C4-2B (cell line): ENCODE results near the gene JMJD8.

Experiments used
- ZFX ChIP-seq: fragments of 450-650 bp; IDR thresholded peaks from 2 replicates; pipeline ENCODE4 v1.6.1; 2017
- TF ChIP-seq, protein P1 (sequence below): fragments of 450-650 bp; conservative IDR thresholded peaks from 2 replicates; pipeline ENCODE4 v1.5.1; 2017; ENCODE audit warnings: mild to moderate bottlenecking

DNA sequence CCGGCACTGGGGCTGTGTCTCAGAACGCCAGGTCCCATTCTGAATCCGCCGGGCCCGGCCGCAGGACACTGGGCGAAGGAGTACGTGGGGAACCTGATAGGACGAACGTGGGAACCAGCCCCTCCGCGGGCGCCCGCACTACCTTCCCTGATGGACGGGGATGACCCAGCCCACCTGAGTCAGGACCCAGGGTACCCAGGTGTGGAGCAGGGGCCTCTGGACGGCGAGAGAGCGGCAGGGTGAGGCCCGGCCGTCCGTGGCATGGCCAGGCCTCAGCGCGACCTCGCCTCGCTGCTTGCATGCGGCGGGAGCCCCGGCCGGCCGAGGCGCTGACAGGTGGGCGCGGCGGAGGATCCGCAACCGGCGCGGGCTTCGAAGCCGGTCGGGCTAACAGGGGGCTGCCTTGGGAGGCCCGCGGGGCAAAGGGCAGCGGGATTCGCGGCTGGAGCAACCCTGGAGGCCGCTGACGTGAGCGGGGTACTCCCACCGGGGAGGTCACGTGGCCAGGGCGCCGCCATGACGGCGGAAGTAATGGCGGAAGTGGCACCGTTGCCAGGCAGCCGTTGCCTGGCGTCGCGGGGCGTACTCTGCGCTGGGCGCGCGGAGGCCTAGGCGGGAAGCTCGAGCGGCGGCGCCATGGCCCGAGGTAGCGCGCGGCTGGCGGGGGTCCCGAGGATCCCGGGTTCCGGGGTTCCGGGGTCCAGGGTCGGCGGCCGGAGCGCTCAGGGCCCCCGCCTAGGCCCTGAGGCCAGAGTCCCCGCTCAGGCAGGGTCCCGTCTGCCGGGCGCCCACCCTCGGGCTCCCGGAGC lies 35.1 kb downstream of the JMJD8 start, which contains the start of gene WDR90:
- TF ChIP-seq, protein P1, sequence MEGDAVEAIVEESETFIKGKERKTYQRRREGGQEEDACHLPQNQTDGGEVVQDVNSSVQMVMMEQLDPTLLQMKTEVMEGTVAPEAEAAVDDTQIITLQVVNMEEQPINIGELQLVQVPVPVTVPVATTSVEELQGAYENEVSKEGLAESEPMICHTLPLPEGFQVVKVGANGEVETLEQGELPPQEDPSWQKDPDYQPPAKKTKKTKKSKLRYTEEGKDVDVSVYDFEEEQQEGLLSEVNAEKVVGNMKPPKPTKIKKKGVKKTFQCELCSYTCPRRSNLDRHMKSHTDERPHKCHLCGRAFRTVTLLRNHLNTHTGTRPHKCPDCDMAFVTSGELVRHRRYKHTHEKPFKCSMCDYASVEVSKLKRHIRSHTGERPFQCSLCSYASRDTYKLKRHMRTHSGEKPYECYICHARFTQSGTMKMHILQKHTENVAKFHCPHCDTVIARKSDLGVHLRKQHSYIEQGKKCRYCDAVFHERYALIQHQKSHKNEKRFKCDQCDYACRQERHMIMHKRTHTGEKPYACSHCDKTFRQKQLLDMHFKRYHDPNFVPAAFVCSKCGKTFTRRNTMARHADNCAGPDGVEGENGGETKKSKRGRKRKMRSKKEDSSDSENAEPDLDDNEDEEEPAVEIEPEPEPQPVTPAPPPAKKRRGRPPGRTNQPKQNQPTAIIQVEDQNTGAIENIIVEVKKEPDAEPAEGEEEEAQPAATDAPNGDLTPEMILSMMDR = no peak
- peak; percentile 95 for TF ChIP-seq ZFX
